ENCODE measurements around the gene TAS2R3. TPM values are rescaled to one million over a fixed set of nuclear protein-coding genes. Genes with fewer than 3 reads are reported as not detected.
A peak's percentile ranks its signal among the peaks of the same experiment; 100 is the strongest.

Gene TAS2R3
- total and polyA plus RNA-seq, 2 of the 13 experiments (the other 11 are each of a cell fraction or from before 2014, with no cell fraction given): 0.74 to 1.1 TPM

GRCh38 chr7:141737836-141738591 lies 25.9 kb upstream of the TAS2R3 start, which contains the start of gene SSBP1 (continued):
- peak; percentile 92 for TF ChIP-seq KDM4B (CRISPR knock-in tag; IDR thresholded peaks at IDR 0.05)
- peak; percentile 63; the same call in 1 of the 2 replicates for TF ChIP-seq AHDC1 (CRISPR knock-in tag; IDR thresholded peaks at IDR 0.05; ENCODE audit: borderline replicate concordance)
- no peak for TF ChIP-seq ZNF253 (CRISPR knock-in tag; IDR thresholded peaks at IDR 0.05; ENCODE audit: borderline replicate concordance)
- no peak for TF ChIP-seq ZBTB42 (CRISPR knock-in tag; IDR thresholded peaks at IDR 0.05)
- TF ChIP-seq CBX5 (CRISPR knock-in tag; IDR thresholded peaks at IDR 0.05; ENCODE audit: borderline replicate concordance): peak; percentile 94
- no peak for TF ChIP-seq ZFP36L1 (CRISPR knock-in tag; IDR thresholded peaks at IDR 0.05)
- no peak for TF ChIP-seq PBX2 (CRISPR knock-in tag; IDR thresholded peaks at IDR 0.05)
- TF ChIP-seq BCL6 (CRISPR knock-in tag; IDR thresholded peaks at IDR 0.05): peak; percentile 66
- TF ChIP-seq ZBTB2 (CRISPR knock-in tag; IDR thresholded peaks at IDR 0.05; ENCODE audit: low read depth): no peak
- 0 out of 2 replicates have a peak, but pooled peaks have one; percentile 53 for TF ChIP-seq ZNF564 (CRISPR knock-in tag; IDR thresholded peaks at IDR 0.05)
- no peak for TF ChIP-seq ZNF138 (CRISPR knock-in tag; IDR thresholded peaks at IDR 0.05; ENCODE audit: low read depth)
- TF ChIP-seq SMARCE1 (IDR thresholded peaks at IDR 0.05; ENCODE audit: borderline replicate concordance): no peak
- peak; percentile 54; the same call in 1 of the 2 replicates for TF ChIP-seq HNF1A (IDR thresholded peaks at IDR 0.05; ENCODE audit: low read depth)
- peak; percentile 76 for TF ChIP-seq HNF1A (CRISPR knock-in tag; IDR thresholded peaks at IDR 0.05; ENCODE audit: borderline replicate concordance)
